Activated naive CD4-positive, alpha-beta T cell treated with anti-CD3 and anti-CD28 coated beads, Interleukin-2, amount 50 U/mL, for 16 hours (primary cell): ENCODE results near the gene MEN1.
"Not testable (repeated sequence)": the region's sequence is repeated elsewhere in the genome, so short reads cannot be mapped to it uniquely, and the experiment has no call there.

Experiments
- DNase-seq: peaks from one replicate; pipeline ENCODE4 v3.0.0-alpha.2; 2020

The MEN1 gene

DNA sequence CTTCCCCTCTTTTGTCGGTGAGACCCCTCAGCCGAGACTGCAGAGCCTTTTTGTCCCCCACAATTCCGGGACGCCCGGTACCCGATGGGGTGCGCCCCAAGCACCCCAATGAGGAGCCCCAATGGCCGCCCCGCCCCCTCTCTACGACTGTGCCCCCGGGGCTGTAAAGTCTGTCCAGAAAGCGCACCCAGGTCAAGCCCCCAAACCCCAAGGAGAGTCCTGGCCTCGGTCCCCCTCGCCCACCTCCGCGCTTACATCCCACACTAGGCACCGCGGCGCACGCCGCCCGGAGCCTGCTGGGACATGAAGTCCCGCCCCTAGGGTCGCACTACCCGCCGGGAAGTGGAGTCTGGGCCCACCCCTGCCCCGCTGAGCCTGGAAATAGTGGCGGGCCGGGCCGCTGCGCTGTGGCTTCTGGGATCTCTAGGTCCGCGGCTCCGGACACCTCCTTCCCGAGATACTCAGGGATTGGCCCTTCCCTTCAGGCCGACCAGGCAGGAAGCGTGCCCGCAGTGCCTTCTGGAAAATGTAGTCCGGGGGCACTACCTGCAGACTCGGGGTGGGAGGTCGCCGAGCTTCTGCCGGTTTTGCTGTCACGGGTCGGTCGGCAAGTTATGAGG lies at the start of gene MEN1:
Gene MEN1, minus strand, starts transcription at position 281 of the 620 bp plus-strand sequence. CDS start 442 bp downstream, outside the sequence.
- peak; percentile 84 for DNase-seq

DNA sequence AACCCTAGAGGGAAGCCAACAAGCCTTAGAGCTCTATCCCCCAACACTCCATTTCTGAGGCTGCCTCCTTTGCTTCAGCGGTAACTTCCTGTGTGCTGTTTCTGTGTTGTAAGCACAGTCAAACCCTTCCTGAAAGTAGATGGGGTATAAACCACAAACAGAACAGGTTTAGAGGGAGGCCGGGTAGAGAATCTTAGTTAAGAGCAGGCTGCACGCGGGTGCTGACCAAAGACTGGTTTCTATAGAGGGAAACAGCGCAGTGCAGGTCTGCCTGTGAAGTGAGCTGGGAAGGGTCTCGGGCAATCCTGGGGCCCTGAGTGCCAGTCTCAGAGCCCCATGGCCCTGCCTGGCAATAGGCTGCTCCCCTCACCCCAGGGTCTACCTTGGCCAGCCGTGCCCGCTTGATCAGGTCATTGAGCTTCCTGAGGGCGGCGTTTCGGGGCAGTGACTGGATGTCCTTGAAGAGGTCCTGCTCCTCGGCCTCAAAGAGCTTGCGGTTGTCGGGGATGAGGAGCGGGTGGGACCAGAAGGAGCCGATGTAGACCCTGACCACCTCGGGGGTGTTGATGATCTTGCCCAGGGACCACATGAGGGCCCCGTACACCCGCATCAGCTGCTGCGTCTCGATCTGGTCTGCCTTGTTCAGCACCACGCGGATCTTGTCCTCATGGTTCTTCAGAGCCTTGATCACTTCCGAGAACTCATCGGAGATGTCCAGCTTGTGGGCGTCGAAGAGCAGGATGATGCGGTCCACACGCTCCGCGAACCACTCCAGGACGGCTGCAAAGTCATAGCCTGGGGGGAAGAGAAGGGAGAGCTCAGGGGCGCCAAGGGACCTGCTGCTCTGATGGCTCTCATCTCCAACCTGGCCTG lies 49.4 kb upstream of the MEN1 start:
- DNase-seq, result peak; percentile 59

DNA sequence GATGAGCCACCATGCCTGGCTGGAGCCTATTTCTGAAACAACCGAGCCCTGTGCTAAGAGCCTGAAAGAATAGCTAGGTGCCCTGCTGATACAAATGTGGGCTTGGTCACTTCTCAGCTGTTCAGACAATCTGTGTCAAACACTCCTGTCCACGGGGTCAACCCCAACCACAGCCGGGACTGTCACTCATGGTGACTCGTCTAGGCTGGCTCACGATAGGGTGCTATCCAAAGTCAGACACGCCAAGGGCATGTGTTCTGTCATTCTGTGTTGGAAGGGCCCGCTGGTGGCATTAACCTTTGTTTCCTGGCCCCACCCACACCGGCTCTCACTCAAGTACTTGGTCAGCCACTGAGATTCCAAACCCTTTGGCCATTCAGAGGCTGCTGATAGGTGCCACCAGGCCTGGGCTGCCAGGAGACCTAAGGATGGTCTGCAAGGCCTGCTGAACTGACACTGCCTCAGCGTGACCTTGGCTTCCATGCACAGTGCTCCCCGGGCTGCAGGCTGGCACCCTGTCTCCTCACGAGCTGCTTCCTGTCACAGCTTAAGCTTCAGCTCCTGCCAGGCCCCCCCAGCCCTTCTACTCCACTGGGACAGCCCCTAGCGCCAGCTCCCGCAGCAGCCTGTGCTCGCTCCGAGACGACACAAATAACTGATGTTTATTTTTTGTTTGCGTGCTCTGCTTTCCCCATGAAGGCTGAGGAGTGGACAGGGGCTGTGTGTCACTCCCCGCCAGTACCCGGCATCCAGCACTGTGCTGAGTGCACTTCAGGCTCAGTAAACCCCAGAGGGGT lies 48.3 kb upstream of the MEN1 start:
- DNase-seq, result peak; percentile 60

DNA sequence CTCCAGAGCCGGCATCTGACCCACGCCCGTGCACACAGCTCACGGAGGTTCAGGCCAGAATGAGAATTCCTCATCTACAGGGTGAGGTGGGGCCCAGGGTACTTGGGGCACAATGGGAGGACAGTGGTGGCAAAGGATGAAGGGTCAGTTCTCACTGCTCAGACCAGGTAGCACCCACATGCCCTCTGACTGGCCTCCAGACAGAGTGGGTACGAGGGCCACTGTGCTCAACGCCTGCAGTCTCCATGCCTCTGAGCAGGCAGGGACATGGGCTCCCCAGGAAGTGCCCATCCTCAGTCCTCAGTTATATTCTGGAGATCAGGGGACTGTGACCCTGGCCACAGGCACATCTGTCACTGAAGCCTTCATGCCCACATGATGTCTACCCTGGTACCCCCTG lies 47.1 kb upstream of the MEN1 start:
- no peak for DNase-seq

DNA sequence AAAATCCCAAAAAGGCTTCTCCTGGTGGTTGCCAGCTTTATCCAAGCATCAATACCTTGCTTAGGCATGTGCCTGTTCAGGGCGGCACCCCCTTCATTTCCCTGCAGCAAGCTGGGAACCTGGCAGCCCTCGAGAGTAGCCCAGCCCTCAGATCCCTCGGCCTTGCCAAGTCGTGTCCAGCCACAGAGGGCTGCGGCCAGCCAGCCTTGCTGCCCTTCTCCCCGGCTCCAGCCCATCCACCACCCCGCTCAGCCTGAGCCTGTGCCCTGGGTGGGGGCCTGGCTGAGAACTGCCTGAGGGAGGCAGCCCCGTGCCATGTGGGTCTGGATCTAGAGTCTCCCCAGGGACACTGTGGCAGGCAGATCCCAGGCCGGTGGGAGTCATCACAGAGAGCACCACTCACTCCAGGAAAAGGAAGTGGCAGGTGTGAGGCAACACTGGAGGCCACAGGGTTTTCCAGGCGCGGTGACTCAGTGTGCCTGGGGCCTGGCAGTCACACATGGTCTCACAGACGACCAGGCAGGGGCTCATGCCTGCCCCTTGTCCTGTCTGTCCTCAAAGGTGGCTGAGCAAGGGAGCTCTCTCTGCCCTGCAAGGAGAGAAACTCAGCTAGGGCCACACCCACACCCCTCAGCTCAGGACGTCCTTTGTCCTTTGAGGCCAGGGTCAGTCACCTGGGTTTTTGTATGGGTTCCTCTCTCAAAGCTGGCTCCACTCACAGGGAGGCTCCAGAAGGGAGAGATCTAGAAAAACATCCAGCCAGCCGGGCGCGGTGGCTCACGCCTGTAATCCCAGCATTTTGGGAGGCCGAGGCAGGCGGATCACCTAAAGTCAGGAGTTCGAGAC lies 46.3 kb upstream of the MEN1 start:
- peak; percentile 44 for DNase-seq

DNA sequence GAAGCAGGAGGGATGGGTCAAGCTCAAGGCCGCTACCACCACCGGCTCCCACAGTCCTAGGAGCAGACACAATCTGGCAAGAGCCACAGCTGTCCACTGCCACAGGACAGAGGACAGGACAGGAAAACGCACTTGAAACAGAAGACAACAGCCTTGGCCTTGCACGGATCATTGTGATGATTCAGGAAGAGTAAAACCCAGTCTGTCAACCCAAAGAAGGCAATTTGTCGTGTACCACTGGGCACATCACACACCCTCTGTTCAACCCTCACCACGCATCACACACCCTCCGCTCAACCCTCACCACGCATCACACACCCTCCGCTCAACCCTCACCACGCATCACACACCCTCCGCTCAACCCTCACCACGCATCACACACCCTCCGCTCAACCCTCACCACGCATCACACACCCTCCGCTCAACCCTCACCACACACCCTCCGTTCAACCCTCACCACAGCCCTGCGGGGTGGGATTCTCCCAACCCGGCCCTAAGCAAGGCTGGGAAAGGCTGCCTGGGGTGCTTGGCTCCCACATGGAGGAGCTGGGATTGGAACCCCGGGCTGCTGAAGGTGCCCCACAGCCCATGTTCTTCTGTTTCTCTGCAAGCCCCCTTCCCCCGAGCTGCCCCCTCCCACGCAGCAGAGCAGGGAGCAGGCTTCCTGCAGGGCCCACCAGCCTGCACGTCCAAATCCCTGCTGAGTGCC lies 45.4 kb upstream of the MEN1 start:
- no peak for DNase-seq

DNA sequence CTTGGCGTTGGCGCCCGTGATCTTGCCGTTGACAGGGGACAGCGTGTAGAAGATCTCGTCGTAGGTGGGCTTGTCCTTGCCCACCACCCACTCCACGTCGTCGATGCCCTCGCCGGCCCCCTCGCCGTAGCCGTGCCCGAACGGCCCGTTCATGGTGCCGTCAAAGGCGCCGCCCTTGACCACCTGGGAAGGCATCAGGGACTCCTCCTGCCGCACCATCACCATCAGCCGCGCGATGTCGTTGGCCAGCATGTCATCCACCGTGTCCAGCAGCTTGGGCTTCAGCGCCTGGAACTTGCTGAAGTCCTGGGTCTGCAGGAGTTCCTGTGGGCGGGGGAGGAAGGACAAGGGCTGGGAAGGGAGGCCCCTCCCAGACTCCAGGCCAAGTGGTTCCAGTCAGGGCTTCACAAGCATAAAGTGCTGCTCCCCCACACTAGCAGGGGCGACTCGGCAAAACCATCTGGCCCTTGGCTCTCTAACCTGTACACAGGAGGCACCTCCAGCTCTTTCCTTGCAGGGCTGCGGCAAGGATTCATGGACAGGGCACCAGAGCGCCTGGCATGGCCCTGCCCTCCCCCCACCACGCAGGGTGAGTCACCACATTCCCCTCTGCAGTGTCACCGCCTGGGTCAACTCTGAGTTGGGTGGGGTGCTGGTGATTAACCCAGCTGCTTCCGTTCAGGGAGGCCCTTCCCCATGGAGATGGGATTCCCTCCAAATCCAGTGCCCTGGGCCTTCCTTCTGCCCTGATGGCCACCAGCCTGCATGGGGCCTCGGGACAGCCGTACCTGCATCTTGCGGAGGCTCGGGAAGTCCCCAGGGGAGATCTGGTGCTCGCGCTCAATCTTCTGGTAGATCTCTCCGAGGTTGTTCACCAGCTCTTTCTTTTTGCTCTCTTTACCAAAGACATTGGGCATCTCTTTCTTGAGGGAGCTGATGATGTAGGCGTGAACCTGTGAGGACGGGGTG lies 44.5 kb upstream of the MEN1 start:
- peak; percentile 41 for DNase-seq

DNA sequence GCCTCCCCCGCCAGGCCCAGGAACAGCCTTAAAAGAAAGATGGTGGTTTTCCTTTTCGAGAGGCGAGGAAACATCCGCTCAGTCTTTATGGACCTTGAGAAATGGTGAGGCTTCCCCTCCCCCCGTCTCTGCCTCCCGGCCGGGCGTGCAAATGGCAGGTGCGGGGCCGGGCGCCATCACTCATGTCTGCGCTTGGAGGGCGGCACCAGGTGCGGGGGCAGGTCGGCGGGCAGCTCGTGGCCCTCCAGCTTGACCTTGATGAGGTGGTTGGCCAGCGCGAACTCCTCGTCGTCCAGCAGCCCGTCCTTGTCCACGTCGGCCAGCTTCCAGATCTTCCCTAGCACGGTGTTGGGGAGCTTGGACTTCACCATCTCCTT lies 43.8 kb upstream of the MEN1 start:
- no peak for DNase-seq

DNA sequence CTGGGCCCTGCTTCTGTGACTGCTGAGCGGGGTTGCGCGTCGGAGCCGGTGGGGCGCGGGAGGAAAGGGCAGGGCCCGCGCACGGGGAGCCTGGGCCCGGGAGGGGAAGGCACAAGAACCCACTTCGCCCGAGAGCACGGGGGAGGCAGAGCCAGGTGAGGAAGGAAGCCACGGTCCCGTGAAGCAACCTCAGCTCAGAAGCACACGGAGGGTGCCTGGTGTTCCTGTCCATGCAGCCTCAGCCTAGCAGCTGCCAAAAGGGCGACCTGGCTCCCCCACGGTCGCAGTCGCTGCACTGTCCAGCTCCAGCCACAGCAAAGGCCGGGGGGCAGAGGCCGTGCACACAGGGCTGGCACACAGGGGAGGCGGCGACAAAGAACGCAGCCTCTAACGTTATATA lies 43.4 kb upstream of the MEN1 start:
- DNase-seq, result no peak

DNA sequence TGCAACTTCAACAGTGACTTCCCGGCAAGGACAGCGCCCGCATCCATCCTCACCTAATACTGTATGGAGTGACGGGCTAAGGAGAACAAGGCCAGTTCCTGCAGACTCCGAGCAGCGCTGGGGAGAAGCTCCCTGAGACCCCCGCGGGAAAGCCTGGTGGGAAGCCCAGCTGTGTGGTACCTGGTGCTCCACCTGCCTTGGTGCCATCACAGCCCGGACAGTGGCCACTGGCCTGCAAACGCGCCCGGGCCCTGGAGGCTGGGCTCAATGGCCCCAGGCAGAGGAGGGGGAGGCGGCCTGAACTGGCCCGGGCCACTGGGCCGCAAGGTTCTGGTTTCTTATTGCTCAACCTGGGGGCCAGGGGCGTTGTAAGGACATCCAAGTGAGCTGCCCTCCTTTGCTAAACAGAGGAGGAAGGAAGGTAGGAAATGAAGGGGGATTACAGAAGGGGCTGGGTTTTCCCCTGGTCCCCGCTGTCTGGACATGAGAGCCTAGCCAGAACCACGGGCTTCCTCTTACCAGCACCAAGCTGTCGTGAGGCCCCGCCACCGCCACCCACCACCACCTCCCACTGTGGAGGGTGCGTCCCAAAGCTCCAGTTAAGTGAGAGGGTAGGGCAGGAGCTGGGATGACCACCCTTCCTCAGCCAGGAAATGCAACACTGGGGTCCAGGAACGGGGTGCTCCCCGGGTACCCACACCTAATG lies 42.6 kb upstream of the MEN1 start:
- no peak for DNase-seq

DNA sequence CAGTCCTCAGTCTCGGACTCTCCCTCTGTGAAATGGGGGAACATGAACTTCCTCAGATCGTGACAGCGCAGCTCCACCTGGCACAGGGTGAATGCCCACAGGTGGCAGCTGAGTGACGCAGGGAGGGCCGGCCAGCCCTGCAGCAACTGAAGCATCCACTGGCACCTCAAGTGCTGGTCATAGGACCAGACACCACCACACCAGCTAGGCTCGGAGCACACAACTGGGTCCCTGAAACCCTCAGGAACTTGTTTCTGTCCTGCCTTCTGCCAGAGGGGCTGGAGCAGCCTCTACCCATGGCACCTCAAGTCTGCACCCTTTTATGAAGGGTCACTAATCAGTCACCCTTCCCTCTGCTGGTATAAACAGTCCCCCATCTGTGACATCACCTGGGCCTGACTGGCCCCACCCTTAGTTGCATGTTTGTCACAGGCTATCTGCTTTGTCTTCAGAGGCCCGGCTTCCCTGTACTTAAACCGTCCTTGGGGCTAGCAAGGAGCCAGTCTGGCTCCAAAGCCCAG lies 41.5 kb upstream of the MEN1 start:
- no peak for DNase-seq

DNA sequence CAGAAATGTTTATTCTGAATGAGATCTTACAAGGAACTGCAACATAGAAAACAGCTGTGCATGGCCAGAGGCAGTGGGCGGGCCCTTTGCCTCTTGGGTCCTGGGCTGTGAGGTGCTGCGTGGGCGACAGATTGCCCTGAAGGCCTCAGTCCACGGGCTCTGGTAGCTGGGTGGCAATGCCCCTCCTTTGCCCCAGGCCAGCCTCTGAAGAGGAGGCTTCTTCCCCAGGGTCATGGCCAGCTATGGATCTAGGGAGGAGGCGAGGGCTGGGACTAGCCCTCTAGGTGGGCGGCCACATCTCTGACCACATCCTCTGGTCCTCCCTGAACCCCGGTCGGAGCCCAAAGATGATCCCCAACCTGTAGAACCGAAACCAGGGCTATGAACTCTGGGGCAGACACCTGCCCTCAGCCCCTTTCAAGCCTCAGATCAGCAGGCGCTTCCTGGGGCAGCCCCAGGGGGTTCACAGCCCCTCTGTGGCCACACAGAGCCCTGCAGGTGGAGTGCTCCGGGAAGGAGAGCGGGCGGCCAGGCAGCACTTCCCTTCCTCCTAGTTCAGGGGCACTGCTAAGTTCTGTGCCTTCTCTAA lies 40.7 kb upstream of the MEN1 start:
- DNase-seq, result peak; percentile 54

DNA sequence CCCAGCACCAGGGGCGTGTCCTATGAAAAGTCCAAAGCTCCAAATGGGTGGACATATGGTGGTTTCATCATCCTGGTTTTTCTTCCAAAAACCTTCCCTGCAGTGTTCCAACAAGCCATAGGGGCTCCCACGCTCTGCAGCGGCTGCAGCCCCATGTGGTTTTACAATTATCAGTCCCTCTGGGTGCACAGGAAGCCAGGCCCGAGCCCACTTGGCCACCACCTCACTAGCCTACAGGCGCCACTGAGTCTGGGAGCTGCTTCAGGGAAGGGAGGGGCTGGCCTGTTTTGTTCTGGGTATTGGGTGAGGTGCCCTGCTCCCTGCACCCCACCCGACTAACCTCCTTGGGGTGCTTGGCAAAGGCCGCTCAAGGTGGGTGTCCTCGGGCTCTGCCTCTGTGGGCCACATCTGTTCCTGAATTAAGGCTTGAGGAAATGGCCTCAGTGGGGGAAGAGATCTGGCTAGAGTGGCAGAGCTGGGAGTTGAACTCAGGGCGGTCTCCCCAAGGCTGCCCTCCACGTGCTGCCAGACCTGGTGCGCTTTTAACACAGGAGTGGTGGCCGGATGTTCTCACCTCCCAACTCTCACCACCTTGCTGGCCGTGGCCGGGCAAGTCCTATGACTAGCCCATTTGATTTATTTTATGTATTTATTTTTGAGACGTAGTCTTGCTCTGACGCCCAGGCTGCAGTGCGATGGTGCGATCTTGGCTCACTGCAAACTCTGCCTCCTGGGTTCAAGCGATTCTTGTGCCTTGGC lies 39.4 kb upstream of the MEN1 start:
- no peak for DNase-seq

DNA sequence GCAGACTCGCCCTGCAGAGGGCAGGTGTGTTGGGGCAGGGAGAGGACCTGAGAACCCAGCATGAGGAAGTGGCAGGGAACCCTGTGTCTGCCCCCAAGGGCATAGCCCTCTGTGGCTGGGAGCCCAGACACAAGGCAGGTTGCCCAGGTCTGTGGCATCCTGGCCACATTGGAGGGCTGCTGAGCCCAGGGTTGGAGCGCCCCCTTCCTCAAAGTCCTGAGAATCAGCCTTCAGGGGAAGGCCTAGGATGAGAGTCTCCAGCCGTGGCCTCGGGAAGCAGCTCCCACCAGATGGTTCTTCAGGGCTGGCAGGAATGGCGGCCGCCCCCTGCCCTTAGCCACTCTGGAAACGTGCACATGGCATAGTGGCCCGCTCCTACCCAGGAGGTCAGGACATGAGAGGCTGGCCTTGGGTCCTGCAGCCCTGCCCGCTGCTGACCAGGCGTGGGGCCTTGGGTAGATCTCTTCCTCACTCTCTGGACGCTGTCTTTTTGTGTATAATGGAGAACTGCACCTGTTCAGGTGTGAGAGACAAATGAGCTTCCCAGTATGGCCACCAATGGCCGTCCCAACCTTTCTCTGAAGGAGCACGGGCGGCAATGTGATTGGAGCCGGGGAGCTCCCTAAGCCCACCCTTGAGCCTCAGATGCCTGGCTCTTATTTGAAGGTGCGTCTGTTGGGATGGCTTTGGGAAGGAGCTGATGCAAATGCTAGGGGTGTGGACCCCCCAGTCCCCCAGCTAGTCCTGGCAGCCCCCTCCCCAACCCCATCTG lies 38.7 kb upstream of the MEN1 start:
- peak; percentile 32 for DNase-seq

DNA sequence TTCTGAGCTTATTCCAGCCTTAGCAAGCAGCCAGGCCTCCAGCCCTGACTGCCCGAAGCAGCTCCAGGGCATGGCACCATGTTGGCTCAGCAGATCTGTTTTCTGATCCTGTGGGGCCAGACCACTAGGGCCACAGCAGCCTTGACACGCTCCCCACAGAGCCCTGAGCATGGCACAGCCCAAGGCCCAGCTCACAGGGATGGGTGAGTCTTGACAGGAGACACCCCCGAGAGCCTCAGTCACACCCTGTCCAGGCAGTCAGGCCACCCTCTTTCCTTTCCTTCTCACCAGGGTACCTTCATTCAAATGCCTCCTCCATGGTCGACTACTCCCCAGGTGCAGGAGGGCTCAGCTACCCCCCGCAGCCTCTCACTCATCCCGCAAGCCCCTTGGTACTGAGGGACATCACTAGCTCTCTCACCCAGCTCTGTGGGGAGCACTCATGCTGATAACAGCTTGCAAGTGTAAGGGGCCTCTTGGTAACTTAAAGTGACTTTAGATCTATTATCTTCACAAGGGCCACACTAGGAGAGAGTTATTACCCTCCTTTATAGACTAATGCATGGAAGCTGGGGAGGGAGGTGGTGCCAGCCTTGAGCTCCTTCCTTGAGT lies 38.0 kb upstream of the MEN1 start:
- DNase-seq, result no peak

DNA sequence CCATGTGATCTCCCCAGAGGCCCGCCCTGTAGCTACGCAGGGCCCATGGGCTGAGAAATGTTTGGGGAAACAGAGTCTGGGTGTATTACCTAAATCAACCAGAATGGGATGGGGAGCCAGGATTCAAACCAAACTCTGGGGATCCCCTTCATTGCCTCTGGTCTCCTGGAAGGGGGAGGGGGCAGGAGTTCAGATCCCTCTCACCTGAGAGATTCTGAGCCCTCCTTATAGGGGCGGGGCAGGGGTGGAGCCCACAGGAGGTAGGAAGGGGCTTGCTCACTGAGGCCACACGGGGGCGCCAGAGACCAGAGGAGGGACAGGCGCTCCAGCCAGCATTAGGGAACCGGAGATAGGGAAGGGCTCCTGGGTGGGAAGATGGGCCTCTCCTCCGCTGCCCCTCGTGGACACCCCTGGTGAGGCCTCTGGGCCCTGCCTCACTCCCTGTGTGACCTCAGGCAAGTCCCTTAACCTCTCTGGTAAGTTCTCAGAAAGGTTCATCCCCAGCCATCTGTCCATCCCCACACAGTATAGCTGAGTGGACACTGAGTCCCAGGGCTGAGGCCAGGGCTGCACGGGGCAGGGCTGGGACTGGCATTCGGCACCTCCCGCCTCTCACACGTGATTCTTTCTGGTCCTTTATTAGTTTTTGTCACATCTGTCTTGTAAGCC lies 36.8 kb upstream of the MEN1 start:
- peak; percentile 93 for DNase-seq

DNA sequence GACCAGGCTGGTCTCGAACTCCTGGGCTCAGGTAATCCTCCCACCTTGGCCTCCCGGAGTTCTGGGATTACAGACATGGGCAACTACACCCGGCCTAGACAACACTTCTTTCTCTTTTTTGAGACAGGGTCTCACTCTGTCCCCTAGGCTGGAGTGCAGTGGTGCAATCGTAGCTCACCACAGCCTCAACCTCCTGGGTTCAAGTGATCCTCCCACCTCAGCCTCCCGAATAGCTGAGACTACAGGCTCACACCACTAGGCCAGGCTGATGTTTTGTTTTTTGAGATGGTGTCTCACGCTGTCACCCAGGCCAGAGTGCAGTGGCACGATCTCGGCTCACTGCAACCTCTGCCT lies 35.4 kb upstream of the MEN1 start:
- not testable (repeated sequence) for DNase-seq
